Pancreas (tissue), 10 donors: ENCODE results near the gene IL17RA. TPM values are rescaled to one million over a fixed set of nuclear protein-coding genes. Genes with fewer than 3 reads are reported as not detected.

Source experiments
- ATAC-seq, 4 donors: fragments of 200-7000 bp; cut with Tn5 transposase; one replicate each; pipeline versions ENCODE4 v1.8.0 to v1.9.1; 2020; ENCODE audit warnings: mild to moderate bottlenecking in 4 of 4, moderate library complexity in 4 of 4
- DNase-seq, 6 donors: peaks; one replicate each; pipeline ENCODE4 v3.0.0-alpha.2; 2020
- FAIRE-seq: peaks from 2 replicates; lab custom pipeline; 2012; peaks lifted over from hg19 to GRCh38; lab: Jason Lieb, UNC
- H3K27ac ChIP-seq, 4 donors: fragments of 200-600 bp; sonication (generic); 1 replicate in 3 of 4; 2 replicates in 1 of 4; pipeline versions ENCODE4 v1.5.0 to v1.8.0; 2020
- H3K27me3 ChIP-seq, 4 donors: fragments of 200-600 bp; one replicate each; pipeline ENCODE4 v1.8.0; 2021
- H3K36me3 ChIP-seq, 3 donors: fragments of 200-600 bp; sonication (generic) in 1 of 3; one replicate each; pipeline versions ENCODE4 v1.5.0 to v1.8.0; 2020 to 2021
- H3K4me1 ChIP-seq, 3 donors: fragments of 200-600 bp; one replicate each; pipeline ENCODE4 v1.8.0; 2021
- H3K4me3 ChIP-seq, 4 donors: fragments of 200-600 bp; sonication (generic) in 2 of 4; one replicate each; pipeline versions ENCODE4 v1.5.0 to v1.8.0; 2020 to 2021
- H3K9me3 ChIP-seq, 4 donors: fragments of 200-600 bp; one replicate each; pipeline ENCODE4 v1.8.0; 2021
- CTCF ChIP-seq, 4 donors: fragments of 200-600 bp; sonication (generic) in 3 of 4; IDR thresholded peaks; one replicate each; pipeline versions ENCODE4 v1.5.0 to v1.8.0; 2021; ENCODE audit warnings: antibody characterized with exemption in 4 of 4
- WGBS, 2 donors: extraction: QIAGEN DNeasy Blood & Tissue Kit; methylation state at CpG; one replicate each; pipeline ENCODE4 v1.1.7; 2013; 5-methylcytosine and 5-hydroxymethylcytosine counted together
- intact Hi-C, 3 donors: fragments of 100-400 bp; cut with DNase I; formaldehyde crosslinking; loops; one replicate each; pipeline versions ENCODE4 v1.11.1 to v1.14.2; 2022
- polyA plus RNA-seq, 2 donors: library from polyadenylated mRNA; stranded (reverse); fragments of 200-250 nt; gene quantifications; one replicate each; pipeline ENCODE4 v1.2.3, GENCODE V29; 2013
- total RNA-seq, 6 donors: library from RNA; stranded (reverse); fragmentation: NEBNext Ultra II Directional in 4 of 6; extraction: Animal tissue kit (Norgen Biotek cat#: 25700) in 4 of 6; gene quantifications; one replicate each; pipeline versions ENCODE4 v1.2.1 to v1.2.4, GENCODE V29; 2021 to 2023
- donor health status: healthy with polysubstance abuse.
- donor health status: DM: no; HTN: no; CAD: no; lungs with moderate emphysema.
- donor health status: DM: no; HTN: no; CAD: no.
- donor health status: control.
- donor health status: control.
- donor health status: Bipolar disorder and iron deficiency.
- donor health status: DM: yes; HTN: yes; CAD: no.
- donor health status: DM: no; HTN: no; CAD: no.
- donor health status: DM: no; HTN: no; CAD: no.
- donor health status: DM: yes; HTN: yes; CAD: no.

IL17RA gene
- total and polyA plus RNA-seq, 8 donors: 3.8 to 17.0 (median 8.1) TPM

GRCh38 chr22:17104336-17104935 is 19.6 kb downstream of the IL17RA start:
- no peak for ATAC-seq
- no peak for DNase-seq
- WGBS, 2 donors: 88 to 95% methylated on average over 10 to 14 of the region's 14 CpGs
- H3K27me3 ChIP-seq: no peaks in the 10 kb centered on the region
- no peaks in the 10 kb centered on the region for H3K4me1 ChIP-seq
- no peak overlapping the region for H3K27ac ChIP-seq
- H3K9me3 ChIP-seq: no peaks in the 10 kb centered on the region
- intact Hi-C loops: no loop called here
- no peak overlapping the region for H3K4me3 ChIP-seq
- peaks cover 4 to 63% (median 8%) of the 10 kb centered on the region in 3 donors for H3K36me3 ChIP-seq
- FAIRE-seq: no peak
- TF ChIP-seq CTCF (IDR thresholded peaks at IDR 0.05): no peak

GRCh38 chr22:17105143-17106129 is 20.6 kb downstream of the IL17RA start:
- no peak for FAIRE-seq
- no peak overlapping the region for H3K4me3 ChIP-seq
- no peak for DNase-seq
- no peaks in the 10 kb centered on the region for H3K9me3 ChIP-seq
- WGBS, 2 donors: 84 to 89% methylated on average over 22 of the region's 22 CpGs
- H3K36me3 ChIP-seq: peaks cover 4 to 55% (median 5%) of the 10 kb centered on the region in 3 donors
- H3K27me3 ChIP-seq: no peaks in the 10 kb centered on the region
- H3K4me1 ChIP-seq: no peaks in the 10 kb centered on the region
- TF ChIP-seq CTCF (IDR thresholded peaks at IDR 0.05): no peak
- intact Hi-C loops: no loop called here
- no peak for ATAC-seq
- no peak overlapping the region for H3K27ac ChIP-seq

GRCh38 chr22:17106161-17106784 is 21.5 kb downstream of the IL17RA start:
- no peaks in the 10 kb centered on the region for H3K4me1 ChIP-seq
- no peak for TF ChIP-seq CTCF (IDR thresholded peaks at IDR 0.05)
- FAIRE-seq: no peak
- peaks cover 0 to 48% (median 4%) of the 10 kb centered on the region in 3 donors for H3K36me3 ChIP-seq
- H3K4me3 ChIP-seq: no peak overlapping the region
- H3K27ac ChIP-seq: no peak overlapping the region
- intact Hi-C loops: no loop called here
- DNase-seq: no peak
- no peaks in the 10 kb centered on the region for H3K27me3 ChIP-seq
- peak in 2 of 4 donors; percentile 6 to 23 for ATAC-seq
- H3K9me3 ChIP-seq: no peaks in the 10 kb centered on the region
- WGBS, 2 donors: 77 to 79% methylated on average over 12 of the region's 12 CpGs

GRCh38 chr22:17106785-17107546 is 22.2 kb downstream of the IL17RA start:
- Histone ChIP-seq H3K36me3 (peaks cover 0 to 42% (median 4%) of the 10 kb centered on the region in 3 donors), H3K9me3 (no peaks in the 10 kb centered on the region), H3K27me3 (no peaks in the 10 kb centered on the region), H3K4me3 (no peak overlapping the region), H3K27ac (no peak overlapping the region), H3K4me1 (no peaks in the 10 kb centered on the region)
- DNase-seq (no peak), FAIRE-seq (no peak), ATAC-seq (peak in 3 of 4 donors; percentile 11 to 65 (median 47))
- intact Hi-C loops: no loop called here
- 79 to 85% methylated on average over 15 of the region's 15 CpGs for WGBS, 2 donors
- TF ChIP-seq CTCF (IDR thresholded peaks at IDR 0.05): no peak
